Progenitor cell of endocrine pancreas (in vitro differentiated cells): ENCODE results near the gene FREM1. TPM values are rescaled to one million over a fixed set of nuclear protein-coding genes. Genes with fewer than 3 reads are reported as not detected.

Experiments used
- DNase-seq: peaks from one replicate; pipeline ENCODE4 v3.0.0; 2021; ENCODE audit warnings: low spot score; ENCODE audit not compliant: unreplicated experiment
- H3K27ac Mint-ChIP-seq: 2 replicates; pipeline ENCODE4 v1.8.0; 2021; ENCODE audit warnings: mild to moderate bottlenecking, moderate library complexity, mixed read lengths
- H3K27me3 Mint-ChIP-seq: 2 replicates; pipeline ENCODE4 v1.8.0; 2021; ENCODE audit warnings: mixed read lengths
- H3K36me3 Mint-ChIP-seq: 2 replicates; pipeline ENCODE4 v1.8.0; 2022; ENCODE audit warnings: mixed read lengths; ENCODE audit not compliant: insufficient read depth
- H3K4me1 Mint-ChIP-seq: 2 replicates; pipeline ENCODE4 v1.8.0; 2021; ENCODE audit warnings: low read depth, mixed read lengths
- H3K4me3 Mint-ChIP-seq: 2 replicates; pipeline ENCODE4 v1.8.0; 2021; ENCODE audit warnings: low read depth, mild to moderate bottlenecking, moderate library complexity, mixed read lengths
- H3K9me3 Mint-ChIP-seq: 2 replicates; pipeline ENCODE4 v1.8.0; 2021; ENCODE audit warnings: low read depth, mixed read lengths
- total RNA-seq: library from RNA; stranded (reverse); gene quantifications from 2 replicates; pipeline ENCODE4 v1.2.1, GENCODE V29; 2021
- TF ChIP-seq, protein P1 (sequence below): fragments of 200-600 bp; sonication (generic); IDR thresholded peaks from one replicate; pipeline ENCODE4 v1.5.0; 2021; ENCODE audit warnings: antibody characterized with exemption, mild to moderate bottlenecking; ENCODE audit not compliant: unreplicated experiment

The FREM1 gene
- total RNA-seq, 1 donor from 2014 or later = 11.4 TPM

- H3K4me1 Mint-ChIP-seq = no peaks in the 10 kb centered on the region
- TF ChIP-seq, protein P1, sequence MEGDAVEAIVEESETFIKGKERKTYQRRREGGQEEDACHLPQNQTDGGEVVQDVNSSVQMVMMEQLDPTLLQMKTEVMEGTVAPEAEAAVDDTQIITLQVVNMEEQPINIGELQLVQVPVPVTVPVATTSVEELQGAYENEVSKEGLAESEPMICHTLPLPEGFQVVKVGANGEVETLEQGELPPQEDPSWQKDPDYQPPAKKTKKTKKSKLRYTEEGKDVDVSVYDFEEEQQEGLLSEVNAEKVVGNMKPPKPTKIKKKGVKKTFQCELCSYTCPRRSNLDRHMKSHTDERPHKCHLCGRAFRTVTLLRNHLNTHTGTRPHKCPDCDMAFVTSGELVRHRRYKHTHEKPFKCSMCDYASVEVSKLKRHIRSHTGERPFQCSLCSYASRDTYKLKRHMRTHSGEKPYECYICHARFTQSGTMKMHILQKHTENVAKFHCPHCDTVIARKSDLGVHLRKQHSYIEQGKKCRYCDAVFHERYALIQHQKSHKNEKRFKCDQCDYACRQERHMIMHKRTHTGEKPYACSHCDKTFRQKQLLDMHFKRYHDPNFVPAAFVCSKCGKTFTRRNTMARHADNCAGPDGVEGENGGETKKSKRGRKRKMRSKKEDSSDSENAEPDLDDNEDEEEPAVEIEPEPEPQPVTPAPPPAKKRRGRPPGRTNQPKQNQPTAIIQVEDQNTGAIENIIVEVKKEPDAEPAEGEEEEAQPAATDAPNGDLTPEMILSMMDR = no peak
- no peak overlapping the region for H3K27ac Mint-ChIP-seq
- DNase-seq = no peak
- no peak overlapping the region for H3K4me3 Mint-ChIP-seq
- H3K36me3 Mint-ChIP-seq = no peaks in the 10 kb centered on the region
- no peaks in the 10 kb centered on the region for H3K27me3 Mint-ChIP-seq
- no peaks in the 10 kb centered on the region for H3K9me3 Mint-ChIP-seq
Observed at GRCh38 chr9:14836885-14837284, 73.3 kb downstream of the FREM1 start.

DNA sequence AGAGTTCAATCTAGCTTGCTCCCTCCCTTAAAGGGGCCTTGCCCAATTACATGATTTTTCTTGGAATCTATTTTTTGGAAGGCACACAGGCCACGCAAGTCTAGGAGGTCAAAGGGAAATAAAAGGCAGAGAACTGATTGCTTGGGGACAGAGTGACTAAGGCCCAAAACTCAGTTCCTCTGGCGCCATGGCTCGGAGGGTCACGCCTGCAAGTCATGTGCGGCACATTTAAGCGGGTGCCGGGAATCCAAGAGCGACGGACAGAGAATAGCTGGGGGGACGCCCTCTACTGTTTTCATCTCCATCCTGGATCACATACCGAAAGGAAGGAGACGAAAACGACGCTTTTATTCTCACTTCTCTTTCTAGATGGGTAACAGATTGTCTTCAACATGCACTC, 78.6 kb downstream of the FREM1 start:
- peaks cover 4% of the 10 kb centered on the region for H3K9me3 Mint-ChIP-seq
- no peak overlapping the region for H3K4me3 Mint-ChIP-seq
- no peaks in the 10 kb centered on the region for H3K27me3 Mint-ChIP-seq
- DNase-seq = no peak
- TF ChIP-seq, protein P1 = no peak
- H3K36me3 Mint-ChIP-seq = peaks cover 4% of the 10 kb centered on the region
- no peak overlapping the region for H3K27ac Mint-ChIP-seq
- no peaks in the 10 kb centered on the region for H3K4me1 Mint-ChIP-seq

GRCh38 chr9:14831074-14831473, 79.2 kb downstream of the FREM1 start:
- Mint-ChIP-seq H3K36me3 (peaks cover 4% of the 10 kb centered on the region), H3K4me1 (no peaks in the 10 kb centered on the region), H3K4me3 (no peak overlapping the region), H3K27ac (no peak overlapping the region), H3K9me3 (peaks cover 4% of the 10 kb centered on the region), H3K27me3 (no peaks in the 10 kb centered on the region)
- no peak for DNase-seq
- TF ChIP-seq, protein P1 = no peak

DNA sequence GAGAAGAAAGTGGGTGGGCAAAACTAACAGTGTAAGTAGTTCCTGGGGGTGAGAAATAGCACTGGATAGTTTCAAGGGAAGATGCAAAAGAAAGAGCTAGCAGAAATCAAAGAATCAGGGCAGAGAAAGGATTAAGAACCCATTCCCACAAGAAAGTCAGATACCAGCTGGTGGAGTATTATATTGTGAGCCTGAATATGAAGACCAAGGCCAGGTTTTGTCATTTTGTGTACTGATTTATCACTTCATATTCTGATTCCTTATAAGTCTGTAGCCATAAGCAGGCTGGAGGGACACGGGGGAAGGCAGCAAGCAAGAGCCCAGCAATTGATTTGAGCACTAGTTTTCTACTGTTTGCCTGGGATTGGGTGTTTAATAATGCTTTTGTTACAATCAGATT, 80.2 kb downstream of the FREM1 start:
- peaks cover 4% of the 10 kb centered on the region for H3K36me3 Mint-ChIP-seq

DNA sequence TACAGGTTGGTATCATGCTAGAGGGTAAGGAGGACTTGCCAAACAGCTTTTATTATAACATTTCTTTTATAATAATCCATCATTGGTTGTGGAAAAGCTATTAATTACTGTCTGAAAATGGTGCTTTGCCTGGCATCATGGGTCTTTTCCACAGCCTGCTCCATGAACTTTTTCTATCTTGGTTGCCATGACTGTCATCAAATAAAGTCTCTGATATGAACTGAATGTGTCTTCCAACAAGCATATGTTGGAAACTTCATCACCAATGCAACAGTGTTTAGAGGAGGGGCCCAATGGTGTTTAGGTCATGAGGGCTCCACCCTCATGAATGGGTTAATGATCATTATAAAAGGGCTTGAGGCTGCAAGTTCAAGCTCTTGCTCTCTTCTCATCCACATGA, 81.0 kb downstream of the FREM1 start:
- TF ChIP-seq, protein P1 = no peak
- Mint-ChIP-seq H3K27ac (no peak overlapping the region), H3K4me1 (no peaks in the 10 kb centered on the region), H3K36me3 (peaks cover 4% of the 10 kb centered on the region), H3K4me3 (no peak overlapping the region), H3K27me3 (no peaks in the 10 kb centered on the region), H3K9me3 (peaks cover 4% of the 10 kb centered on the region)
- no peak for DNase-seq

More for the DNA sequence above, 80.2 kb downstream of the FREM1 start:
- Mint-ChIP-seq H3K27me3 (no peaks in the 10 kb centered on the region), H3K4me1 (no peaks in the 10 kb centered on the region), H3K4me3 (no peak overlapping the region), H3K9me3 (peaks cover 4% of the 10 kb centered on the region), H3K27ac (no peak overlapping the region)
- TF ChIP-seq, protein P1 = no peak
- DNase-seq = no peak
